Measurements from ENCODE around the gene WNT7A.

The WNT7A gene

DNA sequence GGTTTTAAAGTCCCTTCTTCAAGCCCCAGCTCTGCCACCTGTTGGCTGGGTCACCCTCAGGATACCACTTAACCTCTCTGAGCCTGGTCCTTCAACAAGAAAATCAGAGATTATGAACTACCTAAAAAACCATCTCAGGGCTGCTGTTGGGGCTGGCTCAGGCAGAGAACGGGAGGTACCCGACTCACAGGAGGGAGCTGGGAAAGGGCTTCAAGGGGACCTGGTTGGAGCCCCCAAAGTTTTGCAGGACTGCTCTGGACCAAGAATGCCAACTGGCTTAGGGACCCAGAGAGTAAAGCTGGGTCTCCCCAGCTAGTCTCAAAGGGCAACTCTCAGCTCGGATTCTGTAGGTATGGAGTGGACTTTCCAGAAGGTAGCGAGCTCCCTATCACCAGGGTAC lies 41.5 kb downstream of the WNT7A start:
- H3K27me3 ChIP-seq (ENCODE audit: control insufficient read depth, insufficient read depth, low read length): peaks cover 3% of the 10 kb centered on the region
- no peaks in the 10 kb centered on the region for H3K9me3 ChIP-seq (ENCODE audit: control insufficient read depth, low read length)
- H3K4me3 ChIP-seq (ENCODE audit: low read length): no peak overlapping the region
- H3K36me3 ChIP-seq (ENCODE audit: control insufficient read depth, insufficient read depth, low read length): no peaks in the 10 kb centered on the region
- no peaks in the 10 kb centered on the region for H3K4me1 ChIP-seq (ENCODE audit: control insufficient read depth, insufficient read depth, low read length)
- H3K9ac ChIP-seq (ENCODE audit: low read length): no peak overlapping the region

DNA sequence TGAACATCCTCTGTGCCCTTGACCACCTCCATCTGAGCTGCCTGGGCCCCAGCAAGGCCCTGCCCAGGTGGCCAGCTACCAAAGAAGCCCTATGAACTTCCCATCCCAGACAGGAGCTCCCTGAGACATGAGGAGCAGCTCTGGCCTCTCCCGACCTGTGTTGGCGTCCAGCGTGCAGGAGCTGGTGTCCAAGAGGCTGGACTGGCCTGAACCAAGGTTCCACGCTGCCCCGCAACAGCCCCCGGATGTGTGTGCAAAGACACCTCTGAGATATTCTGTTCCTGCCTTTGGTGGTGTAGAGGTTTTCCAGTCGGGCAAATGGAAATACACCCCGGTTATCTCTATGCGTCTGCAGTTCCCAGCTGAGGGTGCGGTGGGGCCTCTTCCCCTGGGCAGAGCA lies 42.1 kb downstream of the WNT7A start:
- Histone ChIP-seq H3K4me1 (ENCODE audit: control insufficient read depth, insufficient read depth, low read length) (no peaks in the 10 kb centered on the region), H3K36me3 (ENCODE audit: control insufficient read depth, insufficient read depth, low read length) (no peaks in the 10 kb centered on the region), H3K9ac (ENCODE audit: low read length) (no peak overlapping the region), H3K4me3 (ENCODE audit: low read length) (no peak overlapping the region), H3K9me3 (ENCODE audit: control insufficient read depth, low read length) (no peaks in the 10 kb centered on the region), H3K27me3 (ENCODE audit: control insufficient read depth, insufficient read depth, low read length) (peaks cover 3% of the 10 kb centered on the region)

DNA sequence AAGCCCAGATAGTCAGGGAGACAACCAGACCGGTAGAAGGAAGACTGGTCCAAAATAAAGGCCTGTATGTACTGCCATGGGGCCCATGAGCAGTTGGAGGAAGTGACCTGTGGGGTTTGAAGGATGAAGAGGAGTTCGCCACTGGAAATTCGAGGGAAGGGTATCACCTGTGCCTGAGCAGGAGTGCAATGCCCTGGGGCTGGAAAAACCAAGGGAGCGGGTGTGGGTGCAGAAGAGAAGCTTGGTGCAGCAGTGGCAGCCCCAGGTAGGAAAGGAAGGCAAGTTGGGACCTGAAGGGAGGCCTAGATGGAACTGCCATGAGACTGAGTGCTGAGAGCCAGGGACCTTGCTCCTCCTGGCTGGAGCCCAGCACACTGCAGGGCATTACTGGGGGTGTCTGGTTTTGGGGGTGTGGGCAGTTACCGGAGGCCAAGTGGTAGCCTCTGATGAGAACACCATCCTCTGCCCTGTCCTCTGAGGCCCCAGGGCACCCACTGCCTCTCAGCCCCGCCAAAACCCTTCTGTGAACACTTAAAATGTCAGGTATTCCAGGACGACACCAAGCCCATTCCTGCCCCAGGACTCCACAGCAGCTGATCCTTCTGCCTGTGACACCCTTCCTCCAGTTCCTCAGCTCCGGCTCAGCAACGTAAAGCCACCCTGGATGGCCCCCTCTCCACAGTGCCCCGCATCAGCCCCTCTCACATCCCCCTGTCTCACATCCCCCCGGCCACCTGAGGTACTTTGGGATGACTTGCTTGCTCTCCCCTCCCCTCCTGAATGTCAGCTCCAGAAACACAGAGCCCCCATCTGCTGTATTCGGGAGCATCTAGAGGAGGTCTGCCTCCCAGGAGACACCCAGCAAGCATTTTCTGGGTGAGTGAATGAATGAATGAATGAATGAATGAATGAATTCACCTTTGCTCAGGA lies 42.9 kb downstream of the WNT7A start:
- H3K27me3 ChIP-seq (ENCODE audit: control insufficient read depth, insufficient read depth, low read length): peaks cover 3% of the 10 kb centered on the region
- no peaks in the 10 kb centered on the region for H3K36me3 ChIP-seq (ENCODE audit: control insufficient read depth, insufficient read depth, low read length)
- H3K9ac ChIP-seq (ENCODE audit: low read length): no peak overlapping the region
- H3K4me3 ChIP-seq (ENCODE audit: low read length): no peak overlapping the region
- no peaks in the 10 kb centered on the region for H3K9me3 ChIP-seq (ENCODE audit: control insufficient read depth, low read length)
- no peaks in the 10 kb centered on the region for H3K4me1 ChIP-seq (ENCODE audit: control insufficient read depth, insufficient read depth, low read length)

- Histone ChIP-seq H3K9me3 (ENCODE audit: control insufficient read depth, low read length) (no peaks in the 10 kb centered on the region), H3K4me3 (ENCODE audit: low read length) (no peak overlapping the region), H3K27me3 (ENCODE audit: control insufficient read depth, insufficient read depth, low read length) (peaks cover 3% of the 10 kb centered on the region), H3K4me1 (ENCODE audit: control insufficient read depth, insufficient read depth, low read length) (no peaks in the 10 kb centered on the region), H3K9ac (ENCODE audit: low read length) (no peak overlapping the region), H3K36me3 (ENCODE audit: control insufficient read depth, insufficient read depth, low read length) (no peaks in the 10 kb centered on the region)
Measured at GRCh38 chr3:13835246-13835645, 44.6 kb downstream of the WNT7A start.

GRCh38 chr3:13834258-13835035 lies 45.4 kb downstream of the WNT7A start:
- H3K4me3 ChIP-seq (ENCODE audit: low read length): no peak overlapping the region

DNA sequence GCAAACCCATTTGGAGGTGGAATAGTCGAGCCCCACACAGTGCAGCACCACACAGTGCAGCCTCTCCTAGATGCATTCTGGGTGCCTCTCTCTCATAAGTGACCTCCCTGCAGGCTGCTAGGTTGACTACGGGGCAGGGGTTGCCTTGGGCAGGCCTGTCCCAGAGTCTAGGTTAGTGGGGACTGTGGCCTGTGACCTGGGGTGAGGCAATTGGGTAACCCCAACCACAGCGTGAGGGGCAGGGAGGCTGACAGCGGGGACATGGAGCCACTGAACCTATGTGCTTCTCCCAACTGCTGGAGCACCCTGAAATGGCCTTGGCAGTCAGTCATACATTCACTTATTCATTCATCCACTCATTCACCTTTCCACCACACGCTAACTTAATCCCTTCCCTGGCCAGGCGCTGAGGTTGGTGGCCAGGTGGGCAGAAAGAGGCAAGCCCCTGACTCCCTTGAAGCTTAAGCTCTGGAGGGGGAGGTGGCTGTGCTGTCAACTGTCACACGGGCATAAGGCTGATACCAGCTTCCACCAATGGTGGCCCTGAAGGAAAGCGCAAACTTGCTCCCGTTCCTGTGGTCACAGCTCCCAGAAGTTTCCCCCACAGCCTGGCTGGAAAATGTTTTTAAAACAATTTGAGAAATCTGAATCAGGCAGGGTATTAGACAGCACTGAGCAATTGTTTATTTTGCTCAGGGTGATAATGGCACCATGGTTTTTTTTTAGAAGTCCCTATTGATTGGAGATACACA lies 46.2 kb downstream of the WNT7A start:
- Histone ChIP-seq H3K4me3 (ENCODE audit: low read length) (no peak overlapping the region), H3K36me3 (ENCODE audit: control insufficient read depth, insufficient read depth, low read length) (no peaks in the 10 kb centered on the region), H3K9ac (ENCODE audit: low read length) (no peak overlapping the region), H3K4me1 (ENCODE audit: control insufficient read depth, insufficient read depth, low read length) (no peaks in the 10 kb centered on the region), H3K9me3 (ENCODE audit: control insufficient read depth, low read length) (no peaks in the 10 kb centered on the region), H3K27me3 (ENCODE audit: control insufficient read depth, insufficient read depth, low read length) (peaks cover 3% of the 10 kb centered on the region)

More at GRCh38 chr3:13834258-13835035, 45.4 kb downstream of the WNT7A start:
- Histone ChIP-seq H3K9me3 (ENCODE audit: control insufficient read depth, low read length) (no peaks in the 10 kb centered on the region), H3K9ac (ENCODE audit: low read length) (no peak overlapping the region), H3K36me3 (ENCODE audit: control insufficient read depth, insufficient read depth, low read length) (no peaks in the 10 kb centered on the region), H3K27me3 (ENCODE audit: control insufficient read depth, insufficient read depth, low read length) (peaks cover 3% of the 10 kb centered on the region), H3K4me1 (ENCODE audit: control insufficient read depth, insufficient read depth, low read length) (no peaks in the 10 kb centered on the region)

- Histone ChIP-seq H3K4me1 (ENCODE audit: control insufficient read depth, insufficient read depth, low read length) (no peaks in the 10 kb centered on the region), H3K4me3 (ENCODE audit: low read length) (no peak overlapping the region), H3K36me3 (ENCODE audit: control insufficient read depth, insufficient read depth, low read length) (no peaks in the 10 kb centered on the region), H3K9ac (ENCODE audit: low read length) (no peak overlapping the region), H3K9me3 (ENCODE audit: control insufficient read depth, low read length) (no peaks in the 10 kb centered on the region), H3K27me3 (ENCODE audit: control insufficient read depth, insufficient read depth, low read length) (peaks cover 3% of the 10 kb centered on the region)
Measured at GRCh38 chr3:13832130-13832529, 47.7 kb downstream of the WNT7A start.

- Histone ChIP-seq H3K9me3 (ENCODE audit: control insufficient read depth, low read length) (no peaks in the 10 kb centered on the region), H3K4me1 (ENCODE audit: control insufficient read depth, insufficient read depth, low read length) (no peaks in the 10 kb centered on the region), H3K9ac (ENCODE audit: low read length) (no peak overlapping the region), H3K36me3 (ENCODE audit: control insufficient read depth, insufficient read depth, low read length) (no peaks in the 10 kb centered on the region), H3K27me3 (ENCODE audit: control insufficient read depth, insufficient read depth, low read length) (no peaks in the 10 kb centered on the region), H3K4me3 (ENCODE audit: low read length) (no peak overlapping the region)
Measured at GRCh38 chr3:13831386-13831996, 48.4 kb downstream of the WNT7A start.

DNA sequence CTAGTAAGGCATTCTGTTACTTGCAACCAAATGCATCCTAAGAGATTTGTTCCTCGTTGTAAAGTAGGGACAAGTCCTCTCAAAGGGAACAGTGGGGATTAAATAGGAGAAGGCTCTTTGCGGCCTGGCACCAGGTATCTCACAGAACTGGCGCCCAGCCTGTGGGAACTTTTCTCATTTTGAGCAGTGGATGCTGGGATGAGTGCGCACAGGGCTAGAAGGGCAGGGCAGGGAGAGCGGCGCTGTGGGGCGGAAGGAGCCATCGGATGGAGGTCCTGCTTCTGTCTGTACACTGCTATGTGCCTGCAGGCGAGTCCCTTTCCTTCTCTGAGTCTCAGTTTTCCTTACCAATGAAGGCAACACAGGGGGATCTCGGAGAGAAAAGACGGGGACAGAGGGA lies 50.6 kb downstream of the WNT7A start:
- Histone ChIP-seq H3K9ac (ENCODE audit: low read length) (no peak overlapping the region), H3K27me3 (ENCODE audit: control insufficient read depth, insufficient read depth, low read length) (no peaks in the 10 kb centered on the region), H3K4me3 (ENCODE audit: low read length) (no peak overlapping the region), H3K36me3 (ENCODE audit: control insufficient read depth, insufficient read depth, low read length) (no peaks in the 10 kb centered on the region), H3K4me1 (ENCODE audit: control insufficient read depth, insufficient read depth, low read length) (no peaks in the 10 kb centered on the region), H3K9me3 (ENCODE audit: control insufficient read depth, low read length) (no peaks in the 10 kb centered on the region)

- no peak overlapping the region for H3K9ac ChIP-seq (ENCODE audit: low read length)
- no peaks in the 10 kb centered on the region for H3K9me3 ChIP-seq (ENCODE audit: control insufficient read depth, low read length)
- no peaks in the 10 kb centered on the region for H3K36me3 ChIP-seq (ENCODE audit: control insufficient read depth, insufficient read depth, low read length)
- H3K4me1 ChIP-seq (ENCODE audit: control insufficient read depth, insufficient read depth, low read length): no peaks in the 10 kb centered on the region
- no peak overlapping the region for H3K4me3 ChIP-seq (ENCODE audit: low read length)
- no peaks in the 10 kb centered on the region for H3K27me3 ChIP-seq (ENCODE audit: control insufficient read depth, insufficient read depth, low read length)
Measured at GRCh38 chr3:13828501-13829265, 51.2 kb downstream of the WNT7A start.

GRCh38 chr3:13827699-13828098 lies 52.2 kb downstream of the WNT7A start:
- H3K4me3 ChIP-seq (ENCODE audit: low read length): no peak overlapping the region
- H3K9me3 ChIP-seq (ENCODE audit: control insufficient read depth, low read length): no peaks in the 10 kb centered on the region
- no peaks in the 10 kb centered on the region for H3K27me3 ChIP-seq (ENCODE audit: control insufficient read depth, insufficient read depth, low read length)
- H3K36me3 ChIP-seq (ENCODE audit: control insufficient read depth, insufficient read depth, low read length): no peaks in the 10 kb centered on the region
- H3K4me1 ChIP-seq (ENCODE audit: control insufficient read depth, insufficient read depth, low read length): no peaks in the 10 kb centered on the region
- H3K9ac ChIP-seq (ENCODE audit: low read length): no peak overlapping the region

All from mucosa of stomach (tissue), 1 donor.